AG09309 (cell line): ENCODE results near the gene SMAD3.

Experiments used
- DNase-seq: peaks from one replicate; pipeline ENCODE4 v3.0.0-alpha.2; 2010; ENCODE audit warnings: low read depth
- H3K4me3 ChIP-seq: 2 replicates; pipeline ENCODE4 v1.5.1; 2011; ENCODE audit warnings: mild to moderate bottlenecking, low read depth, low read length, moderate library complexity; ENCODE audit not compliant: control insufficient read depth
- TF ChIP-seq, protein P1 (sequence below): IDR thresholded peaks from 2 replicates; pipeline ENCODE4 v1.5.1; 2011; ENCODE audit warnings: mild to moderate bottlenecking, low read depth, low read length, inconsistent platforms; ENCODE audit not compliant: insufficient read depth, control insufficient read depth; ENCODE audit errors: missing control alignments

Gene SMAD3

DNA sequence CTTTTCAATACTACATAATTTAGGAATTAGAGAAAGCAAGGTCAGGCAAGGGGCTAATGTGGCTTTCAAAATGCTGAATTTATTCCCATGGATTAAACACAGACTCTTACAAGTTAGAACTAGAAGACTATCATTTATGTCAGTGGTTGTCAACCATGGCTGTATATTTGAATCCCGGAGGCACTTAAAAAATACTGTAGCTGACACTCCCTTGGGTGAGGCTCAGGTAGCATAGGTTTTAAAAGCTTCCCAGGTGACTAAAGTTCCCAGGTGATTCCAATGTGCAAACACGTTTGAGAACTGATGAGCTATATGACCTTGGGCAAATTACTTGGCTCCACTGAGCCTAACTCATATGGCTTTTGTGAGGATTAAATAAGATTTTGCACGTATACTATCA lies 159.5 kb downstream of the SMAD3 start:
- TF ChIP-seq, protein P1, sequence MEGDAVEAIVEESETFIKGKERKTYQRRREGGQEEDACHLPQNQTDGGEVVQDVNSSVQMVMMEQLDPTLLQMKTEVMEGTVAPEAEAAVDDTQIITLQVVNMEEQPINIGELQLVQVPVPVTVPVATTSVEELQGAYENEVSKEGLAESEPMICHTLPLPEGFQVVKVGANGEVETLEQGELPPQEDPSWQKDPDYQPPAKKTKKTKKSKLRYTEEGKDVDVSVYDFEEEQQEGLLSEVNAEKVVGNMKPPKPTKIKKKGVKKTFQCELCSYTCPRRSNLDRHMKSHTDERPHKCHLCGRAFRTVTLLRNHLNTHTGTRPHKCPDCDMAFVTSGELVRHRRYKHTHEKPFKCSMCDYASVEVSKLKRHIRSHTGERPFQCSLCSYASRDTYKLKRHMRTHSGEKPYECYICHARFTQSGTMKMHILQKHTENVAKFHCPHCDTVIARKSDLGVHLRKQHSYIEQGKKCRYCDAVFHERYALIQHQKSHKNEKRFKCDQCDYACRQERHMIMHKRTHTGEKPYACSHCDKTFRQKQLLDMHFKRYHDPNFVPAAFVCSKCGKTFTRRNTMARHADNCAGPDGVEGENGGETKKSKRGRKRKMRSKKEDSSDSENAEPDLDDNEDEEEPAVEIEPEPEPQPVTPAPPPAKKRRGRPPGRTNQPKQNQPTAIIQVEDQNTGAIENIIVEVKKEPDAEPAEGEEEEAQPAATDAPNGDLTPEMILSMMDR, result no peak
- no peak overlapping the region for H3K4me3 ChIP-seq
- no peak for DNase-seq

DNA sequence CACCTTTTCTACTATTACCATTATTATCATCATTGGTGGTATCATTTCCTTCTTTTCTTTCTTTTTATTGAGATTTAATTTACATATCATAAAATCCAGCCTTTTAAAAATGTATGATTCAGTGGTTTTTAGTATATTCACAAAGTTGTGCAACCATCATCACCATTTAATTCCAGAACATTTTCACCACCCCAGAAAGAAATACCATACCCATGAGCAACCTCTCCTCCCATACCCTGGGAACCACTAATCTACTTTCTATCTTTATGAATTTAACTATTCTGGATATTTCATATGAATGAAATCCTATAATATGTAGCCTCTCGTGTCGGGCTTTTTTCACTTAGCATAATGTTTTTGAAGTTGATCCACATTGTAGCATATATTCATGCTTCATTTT lies 159.9 kb downstream of the SMAD3 start:
- peak; percentile 48 for DNase-seq
- TF ChIP-seq, protein P1, result no peak
- H3K4me3 ChIP-seq, result no peak overlapping the region

DNA sequence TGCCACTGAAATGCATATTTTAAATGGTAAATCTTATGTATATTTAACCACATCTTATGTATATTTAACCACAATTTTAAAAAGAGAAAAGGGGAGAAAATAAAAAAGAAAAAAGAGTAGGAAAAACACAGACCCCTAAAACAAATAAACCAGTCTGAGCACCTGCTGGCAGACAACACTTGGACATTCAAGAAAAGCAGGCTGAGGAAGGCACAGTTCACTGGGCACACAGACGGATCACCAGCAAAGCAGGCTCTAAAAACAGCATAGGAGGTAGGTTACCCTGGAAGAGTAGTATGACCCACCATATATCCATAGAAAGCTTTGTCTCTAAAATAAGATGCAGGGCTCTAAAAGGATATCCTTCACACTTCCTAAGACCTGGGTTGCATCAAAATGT lies 162.0 kb downstream of the SMAD3 start:
- H3K4me3 ChIP-seq, result no peak overlapping the region
- TF ChIP-seq, protein P1, result no peak

DNA sequence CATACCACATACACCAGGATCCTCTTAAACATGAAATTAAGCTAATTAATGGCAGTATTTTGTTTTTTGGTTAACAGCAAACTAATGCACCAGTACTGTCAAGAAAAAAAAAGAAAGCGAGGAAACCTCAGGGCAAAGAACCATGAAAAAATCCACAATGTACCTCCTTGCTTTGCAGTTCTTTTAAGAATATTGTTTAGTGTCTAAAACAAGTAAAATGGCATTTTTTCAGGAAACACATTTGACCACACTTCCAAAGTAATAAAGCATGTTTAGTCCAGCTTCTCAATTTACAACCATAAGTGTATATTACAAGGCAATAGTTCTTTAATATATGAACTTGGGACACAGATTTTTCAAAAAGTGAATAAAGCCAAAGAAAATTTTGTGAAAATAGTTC lies 162.4 kb downstream of the SMAD3 start:
- no peak for DNase-seq
- no peak overlapping the region for H3K4me3 ChIP-seq
- TF ChIP-seq, protein P1, result no peak

More for the DNA sequence above, 162.0 kb downstream of the SMAD3 start:
- DNase-seq, result no peak

DNA sequence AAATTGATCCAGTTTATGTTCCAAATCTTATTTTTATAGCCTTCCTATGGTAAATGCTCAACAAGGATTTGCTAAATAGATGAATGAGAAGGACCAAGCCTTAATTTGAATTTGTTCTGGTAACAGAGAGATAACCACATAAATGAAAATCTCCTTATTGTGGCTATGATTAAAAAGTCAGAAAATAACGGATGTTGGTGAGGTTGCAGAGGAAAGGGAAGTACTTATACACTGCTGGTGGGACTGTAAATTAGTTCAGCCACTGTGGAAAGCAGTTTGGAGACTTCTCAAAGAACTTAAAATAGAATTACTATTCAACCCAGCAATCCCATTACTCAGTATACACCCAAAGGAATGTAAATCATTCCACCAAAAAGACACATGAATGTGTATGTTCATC lies 162.9 kb downstream of the SMAD3 start:
- TF ChIP-seq, protein P1, result no peak
- no peak for DNase-seq
- H3K4me3 ChIP-seq, result no peak overlapping the region

DNA sequence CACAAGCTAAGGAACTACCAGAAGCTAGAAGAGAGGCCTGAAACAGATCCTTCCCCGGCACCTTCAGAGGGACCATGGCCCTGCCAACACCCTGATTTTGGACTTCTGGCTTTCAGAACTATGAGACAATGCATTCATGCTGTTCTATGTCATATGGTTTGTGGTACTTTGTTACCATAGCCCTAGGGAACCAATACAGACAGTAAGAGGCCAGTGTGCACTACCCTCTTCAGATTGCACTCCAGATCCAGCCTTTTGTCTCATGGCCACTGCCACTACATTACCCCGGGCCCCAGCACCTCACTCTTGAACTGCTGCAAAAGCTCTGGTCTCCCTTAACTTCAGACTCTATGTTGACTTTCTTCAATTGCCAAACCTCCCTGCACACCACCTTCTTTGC lies 165.1 kb downstream of the SMAD3 start:
- DNase-seq, result no peak
- H3K4me3 ChIP-seq, result no peak overlapping the region
- TF ChIP-seq, protein P1, result no peak

DNA sequence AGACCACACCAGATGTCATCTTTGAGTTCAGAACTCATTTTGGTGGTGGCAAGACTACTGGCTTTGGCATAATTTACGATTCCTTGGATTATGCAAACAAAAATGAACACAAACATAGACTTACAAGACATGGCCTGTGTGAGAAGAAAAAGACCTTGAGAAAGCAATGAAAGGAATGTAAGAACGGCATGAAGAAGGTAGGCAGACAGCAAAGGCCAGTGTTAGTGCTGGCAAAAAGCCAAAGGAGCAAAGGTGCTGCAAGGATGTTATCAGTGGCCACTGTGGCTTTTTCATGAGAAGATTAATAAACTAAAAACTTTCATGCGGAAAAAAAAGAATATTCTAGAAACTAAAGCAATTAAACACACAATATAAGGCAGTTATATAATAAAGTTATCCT lies 167.2 kb downstream of the SMAD3 start:
- H3K4me3 ChIP-seq, result no peak overlapping the region
- TF ChIP-seq, protein P1, result no peak
- no peak for DNase-seq
